ENCODE results near the gene PAX3. TPM values are rescaled to one million over a fixed set of nuclear protein-coding genes. Genes with fewer than 3 reads are reported as not detected.

The PAX3 gene
- total RNA-seq, 1 experiment from 2014 or later = not detected

DNA sequence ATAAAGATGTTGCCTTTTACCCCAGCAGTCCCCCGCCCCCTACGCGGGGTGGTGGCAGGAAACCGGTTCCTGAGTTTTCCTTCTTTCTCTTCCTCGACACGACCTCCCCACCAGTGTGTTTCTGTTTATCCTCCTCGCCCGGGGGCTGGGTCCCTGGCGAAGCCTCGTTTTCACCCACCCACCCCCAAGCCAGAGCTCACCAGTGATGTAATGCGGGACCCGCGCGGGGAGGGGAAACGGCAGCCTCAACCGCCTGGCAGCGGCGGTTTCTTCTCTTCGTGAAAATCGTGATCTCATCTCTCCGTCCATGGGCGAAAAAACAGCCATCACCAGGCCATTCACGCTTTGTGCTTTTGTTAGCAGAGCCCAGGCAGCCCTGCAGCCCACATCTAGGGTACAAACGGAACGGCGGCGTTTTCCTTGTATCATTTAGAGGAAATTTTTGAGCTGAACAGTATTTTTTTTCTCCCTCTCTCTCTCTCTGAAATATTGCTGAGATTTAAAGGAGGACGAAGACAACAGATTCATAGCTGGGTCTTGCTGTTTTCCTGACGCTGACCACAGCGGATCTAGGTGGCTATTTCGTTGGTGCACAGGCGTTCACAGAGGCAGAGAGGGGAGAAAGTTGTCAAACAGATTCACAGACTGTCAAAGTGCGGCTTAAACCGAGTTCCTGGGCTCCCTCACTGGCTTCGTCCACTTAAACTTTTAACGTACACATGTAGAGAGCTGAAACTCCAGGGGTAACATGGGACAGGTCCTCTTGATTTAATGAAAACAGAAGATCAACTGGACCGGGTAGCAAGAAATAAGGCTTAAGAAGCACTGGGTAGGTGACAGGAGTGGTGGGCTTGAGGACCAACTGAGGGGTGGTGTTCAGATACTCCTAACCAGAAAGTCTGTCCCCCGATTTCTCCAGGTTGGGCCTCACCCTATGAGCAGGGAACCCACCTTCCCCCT lies 21.9 kb upstream of the PAX3 start (continued):
- TF ChIP-seq, protein P1, sequence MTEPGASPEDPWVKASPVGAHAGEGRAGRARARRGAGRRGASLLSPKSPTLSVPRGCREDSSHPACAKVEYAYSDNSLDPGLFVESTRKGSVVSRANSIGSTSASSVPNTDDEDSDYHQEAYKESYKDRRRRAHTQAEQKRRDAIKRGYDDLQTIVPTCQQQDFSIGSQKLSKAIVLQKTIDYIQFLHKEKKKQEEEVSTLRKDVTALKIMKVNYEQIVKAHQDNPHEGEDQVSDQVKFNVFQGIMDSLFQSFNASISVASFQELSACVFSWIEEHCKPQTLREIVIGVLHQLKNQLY (CRISPR knock-in tag; IDR thresholded peaks at IDR 0.05) = no peak
- TF ChIP-seq, protein P2, sequence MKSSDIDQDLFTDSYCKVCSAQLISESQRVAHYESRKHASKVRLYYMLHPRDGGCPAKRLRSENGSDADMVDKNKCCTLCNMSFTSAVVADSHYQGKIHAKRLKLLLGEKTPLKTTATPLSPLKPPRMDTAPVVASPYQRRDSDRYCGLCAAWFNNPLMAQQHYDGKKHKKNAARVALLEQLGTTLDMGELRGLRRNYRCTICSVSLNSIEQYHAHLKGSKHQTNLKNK (CRISPR knock-in tag; IDR thresholded peaks at IDR 0.05) = no peak
- no peak for TF ChIP-seq FOXP1 (CRISPR knock-in tag; IDR thresholded peaks at IDR 0.05; ENCODE audit: borderline replicate concordance)
- TF ChIP-seq ESRRA (CRISPR knock-in tag; IDR thresholded peaks at IDR 0.05; ENCODE audit: borderline replicate concordance) = no peak
- TF ChIP-seq HMGA2 (CRISPR knock-in tag; IDR thresholded peaks at IDR 0.05) = no peak
- no peak for TF ChIP-seq ZNF232 (CRISPR knock-in tag; IDR thresholded peaks at IDR 0.05)
- TF ChIP-seq EMX1 (CRISPR knock-in tag; IDR thresholded peaks at IDR 0.05) = no peak
- TF ChIP-seq, protein P3, sequence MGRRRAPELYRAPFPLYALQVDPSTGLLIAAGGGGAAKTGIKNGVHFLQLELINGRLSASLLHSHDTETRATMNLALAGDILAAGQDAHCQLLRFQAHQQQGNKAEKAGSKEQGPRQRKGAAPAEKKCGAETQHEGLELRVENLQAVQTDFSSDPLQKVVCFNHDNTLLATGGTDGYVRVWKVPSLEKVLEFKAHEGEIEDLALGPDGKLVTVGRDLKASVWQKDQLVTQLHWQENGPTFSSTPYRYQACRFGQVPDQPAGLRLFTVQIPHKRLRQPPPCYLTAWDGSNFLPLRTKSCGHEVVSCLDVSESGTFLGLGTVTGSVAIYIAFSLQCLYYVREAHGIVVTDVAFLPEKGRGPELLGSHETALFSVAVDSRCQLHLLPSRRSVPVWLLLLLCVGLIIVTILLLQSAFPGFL (CRISPR knock-in tag; IDR thresholded peaks at IDR 0.05; ENCODE audit: borderline replicate concordance) = no peak
- TF ChIP-seq FOXK1 (CRISPR knock-in tag; IDR thresholded peaks at IDR 0.05) = no peak

DNA sequence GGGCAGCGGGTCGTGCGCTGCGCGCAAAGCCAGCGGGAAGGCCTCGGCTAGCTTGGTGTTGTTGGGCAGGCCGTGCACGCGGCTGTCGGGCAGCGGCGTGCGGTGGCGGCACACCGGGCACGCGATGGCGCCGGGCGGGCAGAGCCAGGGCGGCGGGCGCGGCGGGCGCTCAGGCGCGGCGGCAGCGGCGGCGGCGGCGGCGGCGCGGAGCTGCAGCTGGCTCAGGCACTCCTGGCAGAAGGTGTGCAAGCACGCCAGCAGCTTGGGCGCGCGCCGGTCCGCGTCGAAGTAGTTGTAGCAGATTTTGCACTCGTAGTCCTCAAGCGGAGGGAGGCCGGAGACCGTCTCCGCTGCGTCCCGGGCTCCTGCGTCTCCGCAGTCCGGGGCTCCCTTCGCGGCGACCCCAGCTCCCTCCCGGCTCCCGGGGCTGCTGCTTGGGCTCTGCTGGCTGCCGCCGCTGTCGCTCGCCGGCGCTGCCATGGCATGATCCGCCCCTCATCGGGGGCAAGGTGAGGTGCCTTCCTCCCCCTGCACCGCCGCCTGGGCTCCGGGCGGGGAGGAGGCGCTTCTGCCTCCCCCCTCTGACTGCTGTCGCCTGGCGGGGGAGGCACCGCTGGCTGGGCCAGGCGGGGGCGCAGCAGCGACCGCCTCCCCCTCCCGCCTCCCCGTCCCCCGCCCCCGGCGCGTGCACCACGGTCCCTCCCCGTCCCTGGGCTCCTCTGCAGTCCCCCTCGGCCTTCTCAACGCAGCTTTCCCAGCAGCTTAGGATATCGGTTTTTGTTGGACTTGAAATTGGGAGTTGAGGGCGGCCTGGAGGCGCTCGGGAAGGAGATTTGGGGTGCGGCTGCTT lies 21.0 kb upstream of the PAX3 start:
- no peaks in the 10 kb centered on the region for H3K36me3 Mint-ChIP-seq
- no peaks in the 10 kb centered on the region for H3K9me3 Mint-ChIP-seq
- no peak overlapping the region for H3K27ac Mint-ChIP-seq
- POLR2A ChIA-PET = interaction anchor here (0.6 to 1.0 kb wide), 3 partner anchors 19 to 114 kb away, joined by 3 to 4 read pairs (median 3); no protein-coding TSS in a partner anchor
- H3K27me3 Mint-ChIP-seq (ENCODE audit: low read depth) = peaks cover 93% of the 10 kb centered on the region
- peak overlapping the region; percentile 78 for H3K4me3 Mint-ChIP-seq
- ATAC-seq = peak; percentile 54
- CTCF ChIA-PET = interaction anchor here (0.5 to 2.7 kb wide), 11 partner anchors 13 to 748 kb away, joined by 3 to 20 read pairs (median 4); partner anchors contain the start of gene PAX3
- DNase-seq (ENCODE audit: low spot score) = peak; percentile 71
- TF ChIP-seq ZNF317 (CRISPR knock-in tag; IDR thresholded peaks at IDR 0.05; ENCODE audit: borderline replicate concordance, low read depth) = no peak
- no peak for TF ChIP-seq NFATC4 (CRISPR knock-in tag; IDR thresholded peaks at IDR 0.05)
- TF ChIP-seq, protein P4, sequence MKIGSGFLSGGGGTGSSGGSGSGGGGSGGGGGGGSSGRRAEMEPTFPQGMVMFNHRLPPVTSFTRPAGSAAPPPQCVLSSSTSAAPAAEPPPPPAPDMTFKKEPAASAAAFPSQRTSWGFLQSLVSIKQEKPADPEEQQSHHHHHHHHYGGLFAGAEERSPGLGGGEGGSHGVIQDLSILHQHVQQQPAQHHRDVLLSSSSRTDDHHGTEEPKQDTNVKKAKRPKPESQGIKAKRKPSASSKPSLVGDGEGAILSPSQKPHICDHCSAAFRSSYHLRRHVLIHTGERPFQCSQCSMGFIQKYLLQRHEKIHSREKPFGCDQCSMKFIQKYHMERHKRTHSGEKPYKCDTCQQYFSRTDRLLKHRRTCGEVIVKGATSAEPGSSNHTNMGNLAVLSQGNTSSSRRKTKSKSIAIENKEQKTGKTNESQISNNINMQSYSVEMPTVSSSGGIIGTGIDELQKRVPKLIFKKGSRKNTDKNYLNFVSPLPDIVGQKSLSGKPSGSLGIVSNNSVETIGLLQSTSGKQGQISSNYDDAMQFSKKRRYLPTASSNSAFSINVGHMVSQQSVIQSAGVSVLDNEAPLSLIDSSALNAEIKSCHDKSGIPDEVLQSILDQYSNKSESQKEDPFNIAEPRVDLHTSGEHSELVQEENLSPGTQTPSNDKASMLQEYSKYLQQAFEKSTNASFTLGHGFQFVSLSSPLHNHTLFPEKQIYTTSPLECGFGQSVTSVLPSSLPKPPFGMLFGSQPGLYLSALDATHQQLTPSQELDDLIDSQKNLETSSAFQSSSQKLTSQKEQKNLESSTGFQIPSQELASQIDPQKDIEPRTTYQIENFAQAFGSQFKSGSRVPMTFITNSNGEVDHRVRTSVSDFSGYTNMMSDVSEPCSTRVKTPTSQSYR (CRISPR knock-in tag; IDR thresholded peaks at IDR 0.05) = no peak
- TF ChIP-seq, protein P5, sequence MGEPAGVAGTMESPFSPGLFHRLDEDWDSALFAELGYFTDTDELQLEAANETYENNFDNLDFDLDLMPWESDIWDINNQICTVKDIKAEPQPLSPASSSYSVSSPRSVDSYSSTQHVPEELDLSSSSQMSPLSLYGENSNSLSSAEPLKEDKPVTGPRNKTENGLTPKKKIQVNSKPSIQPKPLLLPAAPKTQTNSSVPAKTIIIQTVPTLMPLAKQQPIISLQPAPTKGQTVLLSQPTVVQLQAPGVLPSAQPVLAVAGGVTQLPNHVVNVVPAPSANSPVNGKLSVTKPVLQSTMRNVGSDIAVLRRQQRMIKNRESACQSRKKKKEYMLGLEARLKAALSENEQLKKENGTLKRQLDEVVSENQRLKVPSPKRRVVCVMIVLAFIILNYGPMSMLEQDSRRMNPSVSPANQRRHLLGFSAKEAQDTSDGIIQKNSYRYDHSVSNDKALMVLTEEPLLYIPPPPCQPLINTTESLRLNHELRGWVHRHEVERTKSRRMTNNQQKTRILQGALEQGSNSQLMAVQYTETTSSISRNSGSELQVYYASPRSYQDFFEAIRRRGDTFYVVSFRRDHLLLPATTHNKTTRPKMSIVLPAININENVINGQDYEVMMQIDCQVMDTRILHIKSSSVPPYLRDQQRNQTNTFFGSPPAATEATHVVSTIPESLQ (CRISPR knock-in tag; IDR thresholded peaks at IDR 0.05) = 0 out of 2 replicates have a peak, but pooled peaks have one; percentile 57
- TF ChIP-seq ZNF263 (CRISPR knock-in tag; IDR thresholded peaks at IDR 0.05; ENCODE audit: low read depth) = no peak
- TF ChIP-seq SOX15 (CRISPR knock-in tag; IDR thresholded peaks at IDR 0.05) = no peak
- H3K4me1 Mint-ChIP-seq = peaks cover 11% of the 10 kb centered on the region

All from WTC11 (cell line).